ENCODE data around the gene POLA1.

The POLA1 gene

DNA sequence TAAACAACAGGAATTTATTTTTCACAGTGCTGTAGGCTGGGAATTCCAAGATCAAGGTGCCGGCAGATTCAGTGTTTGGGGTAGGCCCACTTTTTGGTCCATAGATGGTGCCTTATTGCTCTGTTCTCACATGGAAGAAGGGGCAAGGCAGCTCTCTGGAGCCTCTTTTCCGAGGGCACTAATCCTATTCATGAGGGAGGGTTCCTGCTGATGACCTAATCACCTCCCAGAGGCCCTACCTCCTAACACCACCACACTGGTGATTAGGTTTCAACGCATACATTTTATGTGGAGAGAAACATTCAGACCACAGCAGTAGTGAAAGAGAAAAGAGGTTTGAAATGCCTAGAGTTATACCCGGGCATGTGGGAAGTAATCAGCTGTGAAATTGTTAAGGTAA lies 1.4 kb upstream of the POLA1 start:
- DNase-seq, result no peak

- DNase-seq, result no peak
Measured at GRCh38 chrX:24694825-24695224, 1.1 kb downstream of the POLA1 start.

DNA sequence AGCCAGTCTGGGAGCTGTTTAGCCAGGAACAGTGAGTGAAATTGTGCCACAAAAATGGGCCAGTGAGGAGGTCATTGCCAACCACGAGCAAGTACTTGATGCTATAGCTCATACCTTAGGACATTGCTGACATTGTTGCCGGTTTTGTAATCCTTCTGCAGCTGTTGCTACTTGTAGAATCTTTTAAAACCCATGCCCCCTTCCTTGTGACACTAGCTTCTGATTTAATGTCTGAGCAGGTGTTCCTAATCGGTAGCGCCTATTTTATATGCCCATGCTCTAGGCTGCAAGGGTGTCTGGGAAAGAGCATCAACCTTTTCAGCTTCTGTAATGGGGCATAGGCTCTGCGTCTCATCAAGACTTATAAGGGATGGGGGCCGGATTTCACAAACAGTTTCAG lies 2.6 kb downstream of the POLA1 start:
- DNase-seq, result no peak

GRCh38 chrX:24702362-24703184 lies 8.9 kb downstream of the POLA1 start:
- DNase-seq, result no peak

GRCh38 chrX:24703185-24703494 lies 9.4 kb downstream of the POLA1 start:
- no peak for DNase-seq

DNA sequence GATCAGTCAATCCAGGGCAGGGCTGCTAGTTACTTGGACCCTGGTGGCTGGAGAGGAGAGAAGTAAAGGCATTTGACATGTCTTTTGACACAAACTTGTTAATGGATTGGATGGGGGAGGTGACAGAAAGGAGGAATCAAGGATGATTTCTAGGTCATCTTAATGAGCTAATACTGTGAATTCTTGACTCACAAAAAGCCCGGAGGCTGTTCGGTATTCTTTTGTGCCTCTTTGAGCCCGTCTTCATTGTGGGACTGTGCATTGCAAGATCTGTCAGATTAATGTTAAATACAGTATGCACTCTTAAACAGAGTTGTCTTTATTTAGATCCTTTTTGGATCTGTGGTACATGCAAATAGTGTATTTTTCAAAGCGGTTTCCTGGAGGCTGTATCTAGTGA lies 25.1 kb downstream of the POLA1 start:
- DNase-seq, result no peak

DNA sequence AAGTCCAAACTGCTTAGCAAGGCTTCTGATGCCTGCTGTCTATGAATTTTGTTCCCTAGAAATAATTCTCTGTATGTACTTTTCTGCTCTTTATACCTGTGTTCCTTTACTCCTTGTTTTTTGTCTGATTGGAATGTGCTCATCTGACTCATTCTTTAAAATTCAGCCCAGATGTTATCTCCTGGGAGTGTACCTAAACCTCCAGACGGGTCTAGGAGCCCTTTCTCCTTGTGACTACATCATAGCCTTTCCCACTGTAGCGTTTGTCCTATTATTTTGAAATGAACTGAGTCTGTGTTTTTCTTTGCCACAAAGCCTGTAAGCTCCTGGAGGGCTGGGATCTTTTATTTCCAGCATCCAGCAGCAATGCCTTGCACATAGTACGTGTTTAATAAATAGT lies 26.3 kb downstream of the POLA1 start:
- DNase-seq, result no peak

- DNase-seq, result no peak
Measured at GRCh38 chrX:24728530-24728929, 34.8 kb downstream of the POLA1 start.

GRCh38 chrX:24732766-24733500 lies 39.2 kb downstream of the POLA1 start:
- DNase-seq, result no peak

- no peak for DNase-seq
Measured at GRCh38 chrX:24741330-24741729, 47.6 kb downstream of the POLA1 start.

- no peak for DNase-seq
Measured at GRCh38 chrX:24748196-24748595, 54.5 kb downstream of the POLA1 start.

DNA sequence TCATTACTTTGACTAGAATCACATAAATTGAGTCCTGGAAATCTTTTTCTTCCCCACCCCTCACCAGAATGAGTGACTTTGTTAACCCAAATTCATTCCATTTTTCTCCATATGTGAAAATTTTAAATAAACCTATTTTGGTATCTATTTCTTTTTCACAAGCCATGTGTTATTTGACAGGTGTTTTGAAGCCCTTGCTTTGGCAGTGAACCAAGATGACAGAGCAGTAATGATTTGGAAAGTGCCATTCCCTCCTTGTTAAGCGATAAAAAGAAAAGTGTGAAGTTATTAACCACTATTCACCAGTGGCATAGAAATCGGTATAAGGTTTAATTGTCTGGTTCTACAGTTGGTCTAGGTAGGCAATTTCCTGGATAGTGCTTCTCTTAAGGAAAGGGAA lies 66.1 kb downstream of the POLA1 start:
- no peak for DNase-seq

DNA sequence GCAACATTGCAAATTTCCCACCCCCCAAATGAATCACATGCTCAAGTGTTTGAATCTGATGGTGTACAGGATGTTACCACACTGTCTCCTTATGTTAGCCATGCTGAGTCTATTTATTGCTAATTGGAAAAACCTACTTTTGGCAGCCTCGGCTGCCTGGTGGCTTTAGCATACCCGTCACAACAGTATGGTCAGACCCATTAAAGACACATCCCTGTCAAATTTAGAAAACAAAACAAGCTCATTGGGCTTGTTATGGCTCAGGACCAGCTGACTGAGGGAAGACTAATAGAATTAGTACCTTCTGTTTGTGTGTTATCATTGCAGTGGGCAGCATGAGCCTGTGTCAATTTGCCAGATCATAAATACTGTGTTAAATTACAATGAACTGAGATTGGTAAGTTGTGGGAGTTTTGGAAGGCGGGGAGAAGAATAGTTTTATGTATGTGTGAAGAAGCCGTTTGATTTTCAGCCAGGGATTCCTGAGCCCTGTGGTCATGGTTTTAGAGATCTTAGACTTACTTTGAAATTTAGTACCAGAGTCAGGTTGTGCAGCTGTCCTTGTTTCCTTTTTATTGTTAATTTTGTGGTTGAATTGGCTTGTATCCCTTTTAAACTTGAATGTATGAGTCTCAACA lies 66.8 kb downstream of the POLA1 start:
- no peak for DNase-seq

- DNase-seq, result no peak
Measured at GRCh38 chrX:24761306-24761705, 67.6 kb downstream of the POLA1 start.

DNA sequence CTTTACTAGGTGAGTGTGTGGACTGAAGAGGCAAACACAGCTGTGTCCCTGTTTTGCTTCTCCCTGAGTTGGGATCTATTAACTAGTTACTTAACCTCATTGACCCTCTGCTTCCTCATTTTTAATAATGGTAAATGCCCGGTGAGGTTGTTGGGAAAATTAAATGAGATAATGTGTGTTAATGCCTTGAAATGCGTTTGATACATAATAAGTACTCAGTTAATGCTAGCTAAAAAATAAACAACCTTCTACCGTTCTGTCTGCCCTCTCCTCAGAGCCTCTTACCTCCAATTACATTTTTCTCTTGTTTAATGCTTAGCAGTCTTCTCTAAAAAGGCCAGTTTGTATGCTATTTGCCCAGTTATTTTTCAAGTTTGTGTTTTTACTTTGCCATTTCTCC lies 70.3 kb downstream of the POLA1 start:
- DNase-seq, result no peak

- DNase-seq, result no peak
Measured at GRCh38 chrX:24767557-24767956, 73.8 kb downstream of the POLA1 start.

- no peak for DNase-seq
Measured at GRCh38 chrX:24768556-24768955, 74.8 kb downstream of the POLA1 start.

DNA sequence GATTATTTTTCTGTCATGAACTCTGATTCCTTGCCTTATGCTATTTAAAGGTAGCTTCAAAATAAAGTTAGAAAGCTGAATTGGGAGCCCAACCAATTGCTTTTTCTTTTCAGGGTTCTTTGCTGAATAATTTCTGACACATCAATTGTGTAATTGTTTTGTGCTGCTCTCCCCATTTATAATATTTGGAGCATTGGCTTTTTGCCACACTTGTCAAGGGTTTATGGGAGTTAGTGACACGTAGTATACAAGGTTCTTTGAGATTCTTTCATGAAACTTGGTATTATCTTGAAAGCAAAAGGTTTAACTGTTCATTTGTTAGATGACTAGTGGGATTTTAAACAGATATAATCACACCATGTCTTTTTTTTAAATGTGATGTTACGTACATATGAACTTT lies 80.9 kb downstream of the POLA1 start:
- no peak for DNase-seq

DNA sequence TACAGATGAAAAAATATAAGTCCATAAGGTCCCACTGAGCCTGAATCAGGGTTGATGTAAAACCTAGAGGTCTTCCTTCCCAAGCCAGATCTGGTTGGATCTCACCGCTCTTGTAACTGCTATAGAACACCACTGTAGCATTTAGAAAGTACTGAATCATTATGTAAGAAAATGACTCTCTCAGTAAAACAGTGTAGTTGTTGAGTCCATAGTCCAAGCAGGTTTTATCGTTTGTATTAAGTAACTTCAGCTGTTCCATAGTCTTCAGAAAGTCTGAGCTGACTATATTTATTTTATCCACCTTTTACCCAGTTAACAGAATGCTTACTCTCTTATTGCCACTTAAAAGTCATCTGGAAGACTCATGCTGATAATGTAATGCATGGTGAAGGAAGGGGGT lies 82.2 kb downstream of the POLA1 start:
- DNase-seq, result no peak

GRCh38 chrX:24777660-24778059 lies 83.9 kb downstream of the POLA1 start:
- no peak for DNase-seq

DNA sequence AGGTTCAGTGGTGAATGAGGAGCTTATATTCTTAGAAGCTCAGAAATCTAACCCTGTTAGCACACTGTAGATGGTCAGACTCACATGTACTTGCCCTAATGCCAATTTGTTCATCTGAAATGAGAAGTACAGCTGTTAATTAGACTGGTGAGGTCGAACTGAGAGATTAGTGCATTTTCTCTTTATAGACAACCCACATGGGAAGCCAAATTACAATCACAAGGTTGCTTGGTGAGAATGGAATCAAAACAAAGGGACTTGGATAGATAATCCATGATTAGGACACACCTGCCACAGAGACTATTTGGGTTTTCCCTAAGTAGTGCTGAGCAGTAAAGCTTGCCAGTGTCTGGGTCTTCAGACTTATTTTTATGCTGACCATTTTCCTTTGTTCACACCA lies 88.3 kb downstream of the POLA1 start:
- no peak for DNase-seq

- DNase-seq, result no peak
Measured at GRCh38 chrX:24789047-24789446, 95.3 kb downstream of the POLA1 start.

- DNase-seq, result no peak
Measured at GRCh38 chrX:24790166-24790565, 96.4 kb downstream of the POLA1 start.

DNA sequence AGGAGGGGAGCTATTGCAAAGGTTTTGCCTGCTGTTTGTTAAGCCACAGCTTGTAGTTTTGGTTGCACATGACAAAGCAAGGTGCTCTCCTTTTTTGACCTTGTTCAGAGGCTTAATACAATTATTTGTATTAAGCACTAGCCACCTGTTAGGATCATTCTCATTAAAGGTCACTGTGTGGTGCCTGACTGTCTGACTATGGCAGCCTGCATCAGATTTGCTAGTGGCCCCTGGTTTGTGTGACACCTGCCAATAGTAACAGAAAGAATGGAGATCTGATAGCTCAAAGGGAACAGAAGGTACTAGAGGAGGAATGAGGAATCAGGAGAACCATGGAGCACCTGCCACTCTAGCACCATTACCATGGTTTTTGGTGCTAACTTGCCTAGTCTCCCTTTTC lies 102.5 kb downstream of the POLA1 start:
- DNase-seq, result no peak
